COR-L47 (cell line): ENCODE measurements around the gene PAF1.
"Not testable (repeated sequence)": the region's sequence is repeated elsewhere in the genome, so short reads cannot be mapped to it uniquely, and the experiment has no call there.

ENCODE experiments used
- DNase-seq: peaks from one replicate; lab custom pipeline; 2025; lab: John Stamatoyannopoulos, UW

PAF1 gene

GRCh38 chr19:39381910-39382611, 8.8 kb downstream of the PAF1 start:
- no peak for DNase-seq

GRCh38 chr19:39380521-39381502, 10.1 kb downstream of the PAF1 start:
- no peak for DNase-seq

GRCh38 chr19:39379865-39380396, 11.0 kb downstream of the PAF1 start:
- no peak for DNase-seq

GRCh38 chr19:39379366-39379765, 11.5 kb downstream of the PAF1 start:
- not testable (repeated sequence) for DNase-seq

- no peak for DNase-seq
Measured at GRCh38 chr19:39377373-39378362, 13.2 kb downstream of the PAF1 start.

GRCh38 chr19:39375929-39376328, 15.0 kb downstream of the PAF1 start:
- DNase-seq = no peak

- DNase-seq = no peak
Measured at GRCh38 chr19:39372941-39373340, 18.0 kb downstream of the PAF1 start.

GRCh38 chr19:39372047-39372802, 18.7 kb downstream of the PAF1 start:
- no peak for DNase-seq

GRCh38 chr19:39370735-39371134, 20.2 kb downstream of the PAF1 start:
- no peak for DNase-seq

- no peak for DNase-seq
Measured at GRCh38 chr19:39369200-39369599, 21.7 kb downstream of the PAF1 start.

GRCh38 chr19:39365531-39365930, 25.4 kb downstream of the PAF1 start:
- no peak for DNase-seq

GRCh38 chr19:39363901-39364457, 26.9 kb downstream of the PAF1 start:
- peak; percentile 16 for DNase-seq

GRCh38 chr19:39362682-39363657, 27.9 kb downstream of the PAF1 start:
- DNase-seq = no peak

GRCh38 chr19:39360599-39360998, 30.3 kb downstream of the PAF1 start:
- DNase-seq = no peak

GRCh38 chr19:39359026-39359425, 31.9 kb downstream of the PAF1 start:
- no peak for DNase-seq

GRCh38 chr19:39356647-39357046, 34.3 kb downstream of the PAF1 start:
- DNase-seq = no peak

GRCh38 chr19:39356073-39356472, 34.8 kb downstream of the PAF1 start:
- DNase-seq = no peak

- no peak for DNase-seq
Measured at GRCh38 chr19:39355253-39355652, 35.7 kb downstream of the PAF1 start.
